ENCODE data around the gene PTGER2. TPM values are rescaled to one million over a fixed set of nuclear protein-coding genes. Genes with fewer than 3 reads are reported as not detected.

PTGER2 gene
- polyA plus RNA-seq (2013, experiment 1 of 4), result not detected
- polyA plus RNA-seq (2013, experiment 2 of 4), result not detected
- not detected for polyA plus RNA-seq (2013, experiment 3 of 4)
- polyA plus RNA-seq (2013, experiment 4 of 4), result not detected

- Histone ChIP-seq H3K4me1 (ENCODE audit: control insufficient read depth, insufficient read depth, low read length) (peaks cover 4% of the 10 kb centered on the region), H3K27me3 (ENCODE audit: control insufficient read depth, insufficient read depth, low read length, poor library complexity, severe bottlenecking) (peaks cover 71% of the 10 kb centered on the region), H3K27ac (ENCODE audit: insufficient read depth, low read depth, low read length, poor library complexity, severe bottlenecking) (no peak within 1 kb of the TSS), H3K4me3 (ENCODE audit: insufficient read depth, low read depth, low read length) (peak within 1 kb of the TSS; percentile 38), H3K9me3 (ENCODE audit: control insufficient read depth, low read length) (no peaks in the 10 kb centered on the region), H3K36me3 (ENCODE audit: control insufficient read depth, insufficient read depth, low read length) (no peaks in the 10 kb centered on the region)
- 0% methylated on average over 73 of the region's 73 CpGs for WGBS, 2 experiments
These were observed at the start of gene PTGER2 for GRCh38 chr14:52313903-52314594. PTGER2 (plus strand) TSS chr14:52314312; CDS start chr14:52314549, 237 bp downstream.

- peaks cover 49% of the 10 kb centered on the region for H3K27me3 ChIP-seq (ENCODE audit: control insufficient read depth, insufficient read depth, low read length, poor library complexity, severe bottlenecking)
- H3K27ac ChIP-seq (ENCODE audit: insufficient read depth, low read depth, low read length, poor library complexity, severe bottlenecking), result no peak overlapping the region
- no peak overlapping the region for H3K4me3 ChIP-seq (ENCODE audit: insufficient read depth, low read depth, low read length)
- no peaks in the 10 kb centered on the region for H3K9me3 ChIP-seq (ENCODE audit: control insufficient read depth, low read length)
- H3K4me1 ChIP-seq (ENCODE audit: control insufficient read depth, insufficient read depth, low read length), result no peaks in the 10 kb centered on the region
- H3K36me3 ChIP-seq (ENCODE audit: control insufficient read depth, insufficient read depth, low read length), result no peaks in the 10 kb centered on the region
- 85 to 87% methylated on average over 5 of the region's 5 CpGs for WGBS, 2 experiments
These were observed 48.9 kb upstream of the PTGER2 start for GRCh38 chr14:52265253-52265652.

GRCh38 chr14:52266179-52266578, 47.9 kb upstream of the PTGER2 start:
- WGBS, 2 experiments, result 78 to 90% methylated on average over 3 of the region's 3 CpGs
- Histone ChIP-seq H3K27ac (ENCODE audit: insufficient read depth, low read depth, low read length, poor library complexity, severe bottlenecking) (no peak overlapping the region), H3K4me1 (ENCODE audit: control insufficient read depth, insufficient read depth, low read length) (no peaks in the 10 kb centered on the region), H3K36me3 (ENCODE audit: control insufficient read depth, insufficient read depth, low read length) (no peaks in the 10 kb centered on the region), H3K27me3 (ENCODE audit: control insufficient read depth, insufficient read depth, low read length, poor library complexity, severe bottlenecking) (peaks cover 53% of the 10 kb centered on the region), H3K4me3 (ENCODE audit: insufficient read depth, low read depth, low read length) (no peak overlapping the region), H3K9me3 (ENCODE audit: control insufficient read depth, low read length) (no peaks in the 10 kb centered on the region)

- no peaks in the 10 kb centered on the region for H3K9me3 ChIP-seq (ENCODE audit: control insufficient read depth, low read length)
- peaks cover 53% of the 10 kb centered on the region for H3K27me3 ChIP-seq (ENCODE audit: control insufficient read depth, insufficient read depth, low read length, poor library complexity, severe bottlenecking)
- H3K36me3 ChIP-seq (ENCODE audit: control insufficient read depth, insufficient read depth, low read length), result no peaks in the 10 kb centered on the region
- H3K27ac ChIP-seq (ENCODE audit: insufficient read depth, low read depth, low read length, poor library complexity, severe bottlenecking), result no peak overlapping the region
- 91 to 92% methylated on average over 5 of the region's 5 CpGs for WGBS, 2 experiments
- H3K4me1 ChIP-seq (ENCODE audit: control insufficient read depth, insufficient read depth, low read length), result no peaks in the 10 kb centered on the region
- H3K4me3 ChIP-seq (ENCODE audit: insufficient read depth, low read depth, low read length), result no peak overlapping the region
These were observed 47.3 kb upstream of the PTGER2 start for GRCh38 chr14:52266782-52267181.

GRCh38 chr14:52267501-52268278, 46.4 kb upstream of the PTGER2 start, which contains the start of gene PTGDR:
PTGDR (plus strand) TSS chr14:52267698; CDS start chr14:52267815, 117 bp downstream.
- Histone ChIP-seq H3K27ac (ENCODE audit: insufficient read depth, low read depth, low read length, poor library complexity, severe bottlenecking) (no peak within 1 kb of the TSS), H3K9me3 (ENCODE audit: control insufficient read depth, low read length) (no peaks in the 10 kb centered on the region), H3K4me1 (ENCODE audit: control insufficient read depth, insufficient read depth, low read length) (no peaks in the 10 kb centered on the region), H3K36me3 (ENCODE audit: control insufficient read depth, insufficient read depth, low read length) (no peaks in the 10 kb centered on the region), H3K27me3 (ENCODE audit: control insufficient read depth, insufficient read depth, low read length, poor library complexity, severe bottlenecking) (peaks cover 53% of the 10 kb centered on the region), H3K4me3 (ENCODE audit: insufficient read depth, low read depth, low read length) (peak within 1 kb of the TSS; percentile 38)
- 2% methylated on average over 63 of the region's 63 CpGs for WGBS, 2 experiments

- Histone ChIP-seq H3K4me1 (ENCODE audit: control insufficient read depth, insufficient read depth, low read length) (no peaks in the 10 kb centered on the region), H3K36me3 (ENCODE audit: control insufficient read depth, insufficient read depth, low read length) (no peaks in the 10 kb centered on the region), H3K27me3 (ENCODE audit: control insufficient read depth, insufficient read depth, low read length, poor library complexity, severe bottlenecking) (peaks cover 53% of the 10 kb centered on the region), H3K9me3 (ENCODE audit: control insufficient read depth, low read length) (no peaks in the 10 kb centered on the region), H3K27ac (ENCODE audit: insufficient read depth, low read depth, low read length, poor library complexity, severe bottlenecking) (no peak overlapping the region), H3K4me3 (ENCODE audit: insufficient read depth, low read depth, low read length) (peak overlapping the region; percentile 38)
- 4 to 5% methylated on average over 54 of the region's 54 CpGs for WGBS, 2 experiments
These were observed 45.6 kb upstream of the PTGER2 start for GRCh38 chr14:52268279-52269061.

GRCh38 chr14:52269100-52269499, 45.0 kb upstream of the PTGER2 start:
- Histone ChIP-seq H3K27ac (ENCODE audit: insufficient read depth, low read depth, low read length, poor library complexity, severe bottlenecking) (no peak overlapping the region), H3K9me3 (ENCODE audit: control insufficient read depth, low read length) (no peaks in the 10 kb centered on the region), H3K4me3 (ENCODE audit: insufficient read depth, low read depth, low read length) (no peak overlapping the region), H3K36me3 (ENCODE audit: control insufficient read depth, insufficient read depth, low read length) (no peaks in the 10 kb centered on the region), H3K4me1 (ENCODE audit: control insufficient read depth, insufficient read depth, low read length) (no peaks in the 10 kb centered on the region), H3K27me3 (ENCODE audit: control insufficient read depth, insufficient read depth, low read length, poor library complexity, severe bottlenecking) (peaks cover 53% of the 10 kb centered on the region)
- WGBS, 2 experiments, result 83 to 85% methylated on average over 17 of the region's 17 CpGs

- 79 to 83% methylated on average over 8 of the region's 8 CpGs for WGBS, 2 experiments
- no peak overlapping the region for H3K4me3 ChIP-seq (ENCODE audit: insufficient read depth, low read depth, low read length)
- peaks cover 53% of the 10 kb centered on the region for H3K27me3 ChIP-seq (ENCODE audit: control insufficient read depth, insufficient read depth, low read length, poor library complexity, severe bottlenecking)
- no peaks in the 10 kb centered on the region for H3K36me3 ChIP-seq (ENCODE audit: control insufficient read depth, insufficient read depth, low read length)
- no peaks in the 10 kb centered on the region for H3K9me3 ChIP-seq (ENCODE audit: control insufficient read depth, low read length)
- H3K27ac ChIP-seq (ENCODE audit: insufficient read depth, low read depth, low read length, poor library complexity, severe bottlenecking), result no peak overlapping the region
- H3K4me1 ChIP-seq (ENCODE audit: control insufficient read depth, insufficient read depth, low read length), result no peaks in the 10 kb centered on the region
These were observed 44.1 kb upstream of the PTGER2 start for GRCh38 chr14:52269982-52270381.

- Histone ChIP-seq H3K4me3 (ENCODE audit: insufficient read depth, low read depth, low read length) (no peak overlapping the region), H3K9me3 (ENCODE audit: control insufficient read depth, low read length) (no peaks in the 10 kb centered on the region), H3K27ac (ENCODE audit: insufficient read depth, low read depth, low read length, poor library complexity, severe bottlenecking) (no peak overlapping the region), H3K4me1 (ENCODE audit: control insufficient read depth, insufficient read depth, low read length) (no peaks in the 10 kb centered on the region), H3K27me3 (ENCODE audit: control insufficient read depth, insufficient read depth, low read length, poor library complexity, severe bottlenecking) (peaks cover 41% of the 10 kb centered on the region), H3K36me3 (ENCODE audit: control insufficient read depth, insufficient read depth, low read length) (no peaks in the 10 kb centered on the region)
- 64 to 70% methylated on average over 1 of the region's 1 CpG for WGBS, 2 experiments
These were observed 42.6 kb upstream of the PTGER2 start for GRCh38 chr14:52271538-52271937.
